ENCODE results near the gene SLC9A2. TPM values are rescaled to one million over a fixed set of nuclear protein-coding genes. Genes with fewer than 3 reads are reported as not detected.

Gene SLC9A2
- total and polyA plus RNA-seq, 11 donors: 0.03 to 0.46 (median 0.13) TPM; not detected in 2

DNA sequence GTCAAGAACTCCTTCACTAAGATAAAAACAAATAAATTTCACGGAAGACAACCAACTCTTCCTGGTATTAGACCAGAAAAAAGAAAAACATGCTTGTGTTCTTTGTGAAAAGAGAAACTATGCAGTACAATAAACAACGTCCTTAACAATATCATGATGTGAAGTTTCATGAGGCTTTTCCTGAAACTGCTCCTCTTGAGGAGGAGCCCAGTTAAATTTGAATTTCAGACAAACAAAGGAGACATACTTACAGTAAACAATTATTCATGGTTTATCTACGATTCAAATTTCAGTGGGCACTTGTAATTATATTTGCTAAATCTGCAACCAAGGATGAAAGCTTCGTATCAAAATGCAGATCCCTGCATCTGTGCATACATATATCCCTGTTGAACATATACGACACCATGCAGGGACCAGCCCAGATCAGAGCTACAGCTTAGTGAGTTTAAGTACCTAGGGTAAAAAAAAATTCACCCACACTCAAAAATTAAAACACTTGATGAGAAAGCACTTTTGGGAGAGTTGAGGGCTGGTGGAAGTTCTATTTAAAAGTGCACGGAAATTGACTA is 24.8 kb upstream of the SLC9A2 start:
- Histone ChIP-seq H3K36me3 (no peaks in the 10 kb centered on the region), H3K9me3 (no peaks in the 10 kb centered on the region), H3K27ac (no peak overlapping the region), H3K4me1 (no peaks in the 10 kb centered on the region), H3K4me3 (no peak overlapping the region), H3K27me3 (peaks cover 0 to 4% (median 0%) of the 10 kb centered on the region in 9 donors)
- WGBS, 4 donors: 69 to 75% (median 73%) methylated on average over 6 of the region's 6 CpGs
- DNase-seq: no peak
- intact Hi-C loops (cut with DNase I): no loop called here
- no peak for ATAC-seq
- TF ChIP-seq, protein P1, sequence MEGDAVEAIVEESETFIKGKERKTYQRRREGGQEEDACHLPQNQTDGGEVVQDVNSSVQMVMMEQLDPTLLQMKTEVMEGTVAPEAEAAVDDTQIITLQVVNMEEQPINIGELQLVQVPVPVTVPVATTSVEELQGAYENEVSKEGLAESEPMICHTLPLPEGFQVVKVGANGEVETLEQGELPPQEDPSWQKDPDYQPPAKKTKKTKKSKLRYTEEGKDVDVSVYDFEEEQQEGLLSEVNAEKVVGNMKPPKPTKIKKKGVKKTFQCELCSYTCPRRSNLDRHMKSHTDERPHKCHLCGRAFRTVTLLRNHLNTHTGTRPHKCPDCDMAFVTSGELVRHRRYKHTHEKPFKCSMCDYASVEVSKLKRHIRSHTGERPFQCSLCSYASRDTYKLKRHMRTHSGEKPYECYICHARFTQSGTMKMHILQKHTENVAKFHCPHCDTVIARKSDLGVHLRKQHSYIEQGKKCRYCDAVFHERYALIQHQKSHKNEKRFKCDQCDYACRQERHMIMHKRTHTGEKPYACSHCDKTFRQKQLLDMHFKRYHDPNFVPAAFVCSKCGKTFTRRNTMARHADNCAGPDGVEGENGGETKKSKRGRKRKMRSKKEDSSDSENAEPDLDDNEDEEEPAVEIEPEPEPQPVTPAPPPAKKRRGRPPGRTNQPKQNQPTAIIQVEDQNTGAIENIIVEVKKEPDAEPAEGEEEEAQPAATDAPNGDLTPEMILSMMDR (IDR thresholded peaks at IDR 0.05): no peak
- no peak for TF ChIP-seq POLR2A (IDR thresholded peaks at IDR 0.05)

DNA sequence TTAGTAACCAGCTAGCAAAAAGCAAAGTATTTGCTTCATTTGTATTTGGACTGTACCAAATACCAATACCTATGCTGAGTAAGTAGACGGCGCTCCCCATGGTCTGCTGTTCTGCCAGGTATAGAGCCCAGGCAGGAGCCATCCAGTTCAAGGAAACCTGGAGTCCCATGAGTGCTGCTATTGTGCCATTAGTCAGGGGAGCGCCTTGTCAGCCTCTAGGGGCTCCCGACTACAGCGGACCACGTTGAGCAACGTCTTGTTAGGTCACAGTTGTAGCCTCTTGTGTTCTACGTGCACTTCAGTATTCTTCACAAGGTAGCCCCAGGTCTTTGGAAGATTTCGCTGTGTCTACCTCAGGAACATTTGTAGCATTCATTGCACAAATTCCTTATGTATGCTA is 21.6 kb upstream of the SLC9A2 start:
- no peak overlapping the region for H3K27ac ChIP-seq
- H3K27me3 ChIP-seq: no peaks in the 10 kb centered on the region
- intact Hi-C loops (cut with DNase I): no loop called here
- ATAC-seq (no peak), DNase-seq (no peak)
- H3K36me3 ChIP-seq: no peaks in the 10 kb centered on the region
- TF ChIP-seq, protein P1 (IDR thresholded peaks at IDR 0.05): no peak
- TF ChIP-seq POLR2A (IDR thresholded peaks at IDR 0.05): no peak
- no peaks in the 10 kb centered on the region for H3K9me3 ChIP-seq
- H3K4me1 ChIP-seq: no peaks in the 10 kb centered on the region
- no peak overlapping the region for H3K4me3 ChIP-seq
- WGBS, 4 donors: 59 to 70% (median 62%) methylated on average over 9 of the region's 9 CpGs

DNA sequence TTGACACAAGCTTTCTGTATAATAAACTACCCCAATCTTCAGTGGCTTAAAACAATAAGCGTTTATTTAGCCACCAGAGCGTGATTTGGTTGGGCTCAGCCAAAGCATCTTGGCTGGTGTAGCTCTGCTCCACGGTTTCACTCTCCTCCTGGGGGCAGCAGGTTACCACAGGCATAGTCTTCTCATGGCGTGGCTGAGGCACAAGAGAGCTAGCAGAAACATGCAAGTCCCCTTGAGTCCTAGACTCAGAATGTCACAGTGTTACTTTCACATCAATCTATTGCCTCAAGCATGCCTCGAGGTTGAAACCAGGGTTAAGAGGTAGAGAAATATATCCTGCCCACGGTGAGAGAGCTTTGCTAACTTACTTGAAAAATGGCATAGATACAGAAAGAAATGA is 19.9 kb upstream of the SLC9A2 start:
- H3K4me3 ChIP-seq: no peak overlapping the region
- peaks cover 0 to 5% (median 0%) of the 10 kb centered on the region in 9 donors for H3K27me3 ChIP-seq
- H3K27ac ChIP-seq: no peak overlapping the region
- H3K36me3 ChIP-seq: no peaks in the 10 kb centered on the region
- 54 to 69% (median 58%) methylated on average over 6 of the region's 6 CpGs for WGBS, 4 donors
- ATAC-seq (no peak), DNase-seq (no peak)
- intact Hi-C loops (cut with DNase I): no loop called here
- TF ChIP-seq, protein P1 (IDR thresholded peaks at IDR 0.05): no peak
- TF ChIP-seq POLR2A (IDR thresholded peaks at IDR 0.05): no peak
- H3K4me1 ChIP-seq: peaks cover 0 to 5% (median 0%) of the 10 kb centered on the region in 12 donors
- H3K9me3 ChIP-seq: no peaks in the 10 kb centered on the region

DNA sequence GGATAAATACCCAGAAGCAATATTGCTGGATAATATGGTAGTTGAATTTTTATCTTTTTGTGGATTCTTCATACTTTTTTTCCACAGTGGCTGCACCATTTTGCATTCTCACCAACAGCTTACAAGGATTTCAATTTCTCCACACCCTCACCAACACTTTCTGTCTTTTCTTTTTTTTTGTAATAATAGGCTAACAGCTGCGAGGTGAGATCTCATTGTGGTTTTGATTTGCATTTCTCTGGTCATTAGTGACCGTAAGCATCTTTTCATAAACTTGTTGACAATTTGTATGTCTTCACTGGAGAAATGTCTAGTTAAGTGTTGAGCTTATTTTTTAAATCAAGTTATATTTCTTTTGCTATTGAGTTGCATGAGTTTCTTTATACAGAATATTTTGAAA is 17.6 kb upstream of the SLC9A2 start:
- Histone ChIP-seq H3K4me1 (peaks cover 0 to 7% (median 0%) of the 10 kb centered on the region in 12 donors), H3K27ac (no peak overlapping the region), H3K4me3 (no peak overlapping the region), H3K36me3 (no peaks in the 10 kb centered on the region), H3K9me3 (no peaks in the 10 kb centered on the region), H3K27me3 (peaks cover 0 to 5% (median 0%) of the 10 kb centered on the region in 9 donors)
- DNase-seq: no peak
- 78 to 85% (median 83%) methylated on average over 2 of the region's 2 CpGs for WGBS, 4 donors
- intact Hi-C loops (cut with DNase I): loop anchor here in 1 of 10 donors (5.0 kb wide), 1 partner anchor 51 kb away; no protein-coding TSS in a partner anchor
- ATAC-seq: no peak
- TF ChIP-seq, protein P1 (IDR thresholded peaks at IDR 0.05): no peak
- no peak for TF ChIP-seq POLR2A (IDR thresholded peaks at IDR 0.05)
